ENCODE results near the gene COA1. TPM values are rescaled to one million over a fixed set of nuclear protein-coding genes. Genes with fewer than 3 reads are reported as not detected.

Gene COA1
- total and polyA plus RNA-seq, 9 of the 15 experiments (the other 6 are each of a cell fraction or from before 2014, with no cell fraction given) = 98.9 to 463 (median 181) TPM

- TF ChIP-seq ZNF165 (CRISPR knock-in tag; IDR thresholded peaks at IDR 0.05; ENCODE audit: borderline replicate concordance) (no peak), FOS (IDR thresholded peaks at IDR 0.05; ENCODE audit: extremely low read depth, insufficient read length) (peak; percentile 15), SMARCA5 (IDR thresholded peaks at IDR 0.05) (peak; percentile 84; the same call in 1 of the 2 replicates), EP400 (IDR thresholded peaks at IDR 0.05) (peak; percentile 46), ZC3H11A (IDR thresholded peaks at IDR 0.05; ENCODE audit: low read depth, low read length) (no peak), KLF1 (tag; IDR thresholded peaks at IDR 0.05) (no peak), ZNF707 (CRISPR knock-in tag; conservative IDR thresholded peaks at IDR 0.05) (no peak), SMARCE1 (IDR thresholded peaks at IDR 0.05) (peak; percentile 67; the same call in 1 of the 2 replicates), GTF3C2 (IDR thresholded peaks at IDR 0.05; ENCODE audit: borderline replicate concordance, extremely low read depth, insufficient read length) (no peak), SMAD1 (IDR thresholded peaks at IDR 0.05; ENCODE audit: low read depth, low read length, partially characterized antibody) (no peak), FOXA3 (CRISPR knock-in tag; conservative IDR thresholded peaks at IDR 0.05 in 1 of 2, IDR thresholded peaks at IDR 0.05 in 1 of 2) (peak in 1 of 2 experiments; percentile 54; a peak in 2 of 4 replicates), VEZF1 (CRISPR knock-in tag; IDR thresholded peaks at IDR 0.05) (no peak), TCF3 (CRISPR knock-in tag; IDR thresholded peaks at IDR 0.05) (no peak), ZNF224 (CRISPR knock-in tag; IDR thresholded peaks at IDR 0.05) (no peak), JUN (IDR thresholded peaks at IDR 0.05; ENCODE audit: borderline replicate concordance, low read depth, low read length) (peak; percentile 47; the same call in 1 of the 2 replicates), JUN (CRISPR knock-in tag; IDR thresholded peaks at IDR 0.05; ENCODE audit: borderline replicate concordance) (no peak), NFE2L1 (tag; IDR thresholded peaks at IDR 0.05; ENCODE audit: borderline replicate concordance, low read depth) (peak; percentile 66; the same call in 1 of the 2 replicates), SMARCA4 (IDR thresholded peaks at IDR 0.05) (peak; percentile 83; the same call in 1 of the 2 replicates), KDM1A (IDR thresholded peaks at IDR 0.05) (peak; percentile 25 to 51; a peak in 3 of 4 replicates), NUFIP1 (IDR thresholded peaks at IDR 0.05; ENCODE audit: partially characterized antibody) (no peak), ZBTB5 (IDR thresholded peaks at IDR 0.05) (no peak), ZNF695 (CRISPR knock-in tag; IDR thresholded peaks at IDR 0.05) (no peak)
Observed at GRCh38 chr7:43674559-43675436, 54.5 kb downstream of the COA1 start (continued).
